NCI-H2227 (cell line): ENCODE data around the gene CIITA.
"Not testable (repeated sequence)": the region's sequence is repeated elsewhere in the genome, so short reads cannot be mapped to it uniquely, and the experiment has no call there.

ENCODE experiments used
- DNase-seq: peaks from one replicate; lab custom pipeline; 2025; ENCODE audit not compliant: unreplicated experiment; lab: John Stamatoyannopoulos, UW

CIITA gene

GRCh38 chr16:10935226-10935915, 58.4 kb downstream of the CIITA start:
- no peak for DNase-seq

GRCh38 chr16:10936272-10936984, 59.4 kb downstream of the CIITA start:
- no peak for DNase-seq

- no peak for DNase-seq
Measured at GRCh38 chr16:10937068-10937859, 60.3 kb downstream of the CIITA start.

- no peak for DNase-seq
Measured at GRCh38 chr16:10938321-10938720, 61.3 kb downstream of the CIITA start.

- DNase-seq, result no peak
Measured at GRCh38 chr16:10938796-10939648, 62.0 kb downstream of the CIITA start.

GRCh38 chr16:10939649-10940234, 62.7 kb downstream of the CIITA start:
- DNase-seq, result no peak

- DNase-seq, result no peak
Measured at GRCh38 chr16:10940501-10941079, 63.6 kb downstream of the CIITA start.

GRCh38 chr16:10941127-10941933, 64.3 kb downstream of the CIITA start:
- no peak for DNase-seq

GRCh38 chr16:10941935-10942351, 64.9 kb downstream of the CIITA start:
- DNase-seq, result not testable (repeated sequence)

GRCh38 chr16:10942352-10943063, 65.5 kb downstream of the CIITA start, which contains the start of gene DEXI:
DEXI (minus strand) TSS chr16:10942468; CDS start chr16:10942005, 463 bp downstream.
- DNase-seq, result peak; percentile 96

- no peak for DNase-seq
Measured at GRCh38 chr16:10943064-10943353, 66.0 kb downstream of the CIITA start.

- DNase-seq, result peak; percentile 99
Measured at GRCh38 chr16:10944249-10945064, 67.5 kb downstream of the CIITA start, which contains the start of gene CLEC16A. CLEC16A (plus strand) TSS chr16:10944564; CDS start chr16:10944718, 154 bp downstream.

- DNase-seq, result no peak
Measured at GRCh38 chr16:10945065-10945787, 68.2 kb downstream of the CIITA start.

GRCh38 chr16:10946308-10946707, 69.3 kb downstream of the CIITA start:
- DNase-seq, result no peak

- DNase-seq, result no peak
Measured at GRCh38 chr16:10947211-10947787, 70.3 kb downstream of the CIITA start.

GRCh38 chr16:10949424-10949970, 72.5 kb downstream of the CIITA start:
- DNase-seq, result no peak
